ENCODE measurements around the gene APMAP.

The APMAP gene

GRCh38 chr20:25024171-25024570 lies 31.6 kb upstream of the APMAP start:
- DNase-seq = no peak

- DNase-seq = no peak
Observed at GRCh38 chr20:25023356-25023755, 30.8 kb upstream of the APMAP start.

GRCh38 chr20:25022680-25023079 lies 30.1 kb upstream of the APMAP start:
- no peak for DNase-seq

- no peak for DNase-seq
Observed at GRCh38 chr20:25021336-25021735, 28.8 kb upstream of the APMAP start.

- no peak for DNase-seq
Observed at GRCh38 chr20:25020901-25021301, 28.4 kb upstream of the APMAP start.

- DNase-seq = no peak
Observed at GRCh38 chr20:25020345-25020744, 27.8 kb upstream of the APMAP start.

- no peak for DNase-seq
Observed at GRCh38 chr20:25019381-25020155, 27.0 kb upstream of the APMAP start.

GRCh38 chr20:25018841-25019240 lies 26.3 kb upstream of the APMAP start:
- no peak for DNase-seq

GRCh38 chr20:25018425-25018824 lies 25.9 kb upstream of the APMAP start:
- DNase-seq = no peak

- peak; percentile 91 for DNase-seq
Observed at GRCh38 chr20:25017257-25017803, 24.8 kb upstream of the APMAP start.

- no peak for DNase-seq
Observed at GRCh38 chr20:25016471-25016870, 23.9 kb upstream of the APMAP start.

- DNase-seq = no peak
Observed at GRCh38 chr20:25015986-25016385, 23.4 kb upstream of the APMAP start.

GRCh38 chr20:25014816-25015215 lies 22.3 kb upstream of the APMAP start:
- DNase-seq = no peak

- no peak for DNase-seq
Observed at GRCh38 chr20:25013478-25014380, 21.2 kb upstream of the APMAP start.

GRCh38 chr20:25012616-25013189 lies 20.2 kb upstream of the APMAP start:
- DNase-seq = no peak

GRCh38 chr20:25011831-25012241 lies 19.3 kb upstream of the APMAP start:
- no peak for DNase-seq

- DNase-seq = no peak
Observed at GRCh38 chr20:25011261-25011660, 18.7 kb upstream of the APMAP start.

- no peak for DNase-seq
Observed at GRCh38 chr20:25009218-25010145, 16.9 kb upstream of the APMAP start.

GRCh38 chr20:25008388-25009217 lies 16.1 kb upstream of the APMAP start:
- DNase-seq = no peak

- DNase-seq = no peak
Observed at GRCh38 chr20:25007491-25008305, 15.1 kb upstream of the APMAP start.
